GM21825 (cell line): ENCODE results near the gene IGFL4.

Experiments used
- ATAC-seq: cut with Tn5 transposase; IDR thresholded peaks from one replicate; pipeline ENCODE4 v1.9.1; 2021; ENCODE audit warnings: mild to moderate bottlenecking, moderate library complexity; ENCODE audit not compliant: unreplicated experiment

IGFL4 gene

DNA sequence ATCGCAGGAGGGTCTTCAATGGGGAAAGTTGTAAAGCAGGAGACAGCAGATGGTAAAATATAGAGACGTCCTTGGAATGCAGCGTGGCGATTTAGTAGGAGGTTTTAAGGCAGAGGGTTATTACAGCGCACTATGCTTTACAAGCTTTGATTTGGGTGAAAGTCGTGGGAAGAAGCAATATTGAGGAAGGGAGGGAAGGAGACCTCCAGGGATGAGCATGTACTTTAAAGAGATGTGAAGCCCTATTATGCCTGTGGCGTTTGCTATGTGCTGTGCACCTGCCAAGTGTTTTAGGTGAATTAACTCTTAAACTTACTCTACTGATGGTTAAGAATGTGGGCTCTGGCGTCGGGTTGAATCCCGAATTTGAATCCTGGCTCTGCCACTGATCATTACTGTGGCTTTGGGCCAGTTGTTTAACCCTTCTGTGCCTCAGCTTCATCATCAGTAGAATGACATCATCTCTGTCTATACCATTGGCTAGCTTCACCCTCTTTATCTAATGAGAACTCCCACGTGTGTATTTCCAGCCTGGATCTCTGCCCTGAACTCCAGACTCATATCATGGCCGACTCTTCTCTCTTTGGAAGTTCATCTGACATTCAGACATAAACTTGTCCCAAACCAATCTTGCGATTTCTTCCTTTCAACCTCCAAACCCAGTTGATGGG, 45.0 kb downstream of the IGFL4 start:
- ATAC-seq = no peak

DNA sequence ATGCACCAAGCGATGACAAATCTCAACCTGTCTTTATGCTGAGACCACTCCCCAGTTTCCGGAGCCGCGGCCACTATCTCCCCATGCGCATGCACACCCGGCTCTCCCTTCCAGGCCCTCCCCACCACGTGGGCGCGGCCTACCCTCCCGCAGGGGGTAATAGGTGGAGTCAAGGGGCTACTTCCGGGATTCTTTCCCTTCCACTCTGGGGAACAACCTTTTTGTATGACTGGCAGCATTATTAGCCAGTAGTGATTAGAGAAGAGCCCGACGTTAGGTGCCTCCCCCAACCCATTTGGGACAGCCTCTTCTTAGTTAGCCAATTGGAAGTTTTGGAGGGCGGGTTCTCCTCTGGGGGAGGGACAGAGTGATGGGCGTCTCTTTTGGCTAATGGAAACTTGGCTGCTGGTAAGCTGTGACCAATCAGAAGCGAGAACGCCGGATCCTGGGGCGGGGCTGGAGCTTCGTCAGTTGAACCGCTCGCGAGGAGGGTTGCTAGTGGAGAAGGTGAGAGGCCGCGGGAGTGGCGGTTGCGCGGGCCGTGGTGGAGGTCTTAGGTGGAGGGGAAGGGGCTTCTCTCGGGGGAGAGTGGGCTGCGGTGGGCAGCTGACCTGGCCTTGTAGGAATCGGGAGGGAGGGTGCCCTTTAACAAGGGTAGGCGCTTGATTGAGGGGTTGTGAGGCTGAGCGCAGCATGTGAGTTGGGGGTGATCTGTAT, 45.6 kb downstream of the IGFL4 start, which contains the start of gene CCDC61:
Gene CCDC61 (plus strand): TSS at position 470 of the 717 bp plus-strand sequence. CDS start 7,552 bp downstream, outside the sequence.
- ATAC-seq = peak; percentile 94

DNA sequence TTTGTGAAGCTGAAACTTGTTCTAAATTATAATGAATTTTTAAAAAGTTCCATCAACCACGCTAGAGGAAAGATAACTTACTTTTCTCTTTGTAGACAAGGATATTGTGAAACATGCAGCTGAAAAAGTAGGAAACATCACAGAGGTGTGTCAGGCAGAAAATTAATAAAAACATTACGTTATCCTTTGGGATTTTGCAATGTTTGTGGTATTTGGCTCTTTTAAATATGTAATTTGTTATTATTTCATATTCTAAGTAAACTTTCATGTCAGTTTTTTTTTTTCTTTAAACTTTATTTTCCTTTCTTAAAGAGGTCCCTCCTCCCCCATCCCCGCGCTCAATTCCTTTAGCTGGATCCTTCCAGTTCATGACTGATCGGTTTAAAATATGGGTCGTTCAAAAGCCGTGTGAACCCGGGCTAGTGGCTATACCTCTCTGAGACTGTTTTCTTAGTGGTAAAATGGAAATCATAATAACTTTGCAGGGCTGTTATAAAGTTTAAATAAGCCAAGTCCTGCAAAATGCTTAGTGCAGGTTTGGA, 46.3 kb downstream of the IGFL4 start:
- no peak for ATAC-seq

DNA sequence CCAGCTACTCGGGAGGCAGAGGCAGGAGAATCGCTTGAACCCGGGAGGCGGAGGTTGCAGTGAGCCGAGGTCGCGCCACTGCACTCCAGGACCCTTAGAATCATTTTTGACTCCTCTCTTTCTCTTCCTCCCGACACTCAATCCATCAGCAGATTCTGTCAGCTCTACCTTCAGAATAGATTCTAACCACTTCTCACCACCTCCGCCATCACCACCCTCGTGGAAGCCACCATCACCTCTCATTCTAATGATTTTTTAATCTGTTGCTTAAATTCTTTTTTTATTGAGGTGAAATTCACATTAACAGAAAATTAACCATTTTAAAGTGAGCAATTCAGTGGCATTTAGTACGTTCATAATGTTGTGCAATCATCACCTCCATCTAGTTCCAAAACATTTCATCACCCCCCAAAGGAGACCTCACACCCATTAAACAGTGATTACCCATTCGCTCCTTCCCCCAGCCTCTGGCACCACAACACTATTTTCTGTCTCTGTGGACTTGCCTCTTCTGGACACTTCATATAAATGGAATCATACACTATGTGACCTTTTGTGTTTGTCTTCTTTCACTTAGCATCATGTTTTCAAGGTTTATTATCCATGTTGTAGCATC, 50.6 kb downstream of the IGFL4 start:
- ATAC-seq = no peak
